HL-60/S4 treated with retinoic acid at 250 ng/mL for 4 days and 3 days (cell line): Measurements from ENCODE around the gene TPP2.

Experiments used
- in situ Hi-C: fragments of 300-500 bp; cut with MboI; formaldehyde crosslinking; loops from 2 replicates; pipeline ENCODE4 v1.7.0; 2022; ENCODE audit warnings: low sequenced_read_pairs

The TPP2 gene

GRCh38 chr13:102718746-102719145 is 122.0 kb downstream of the TPP2 start:
- in situ Hi-C loops: no loop called here

GRCh38 chr13:102721800-102722231 is 125.0 kb downstream of the TPP2 start:
- in situ Hi-C loops: no loop called here

- in situ Hi-C loops: no loop called here
These were observed 128.1 kb downstream of the TPP2 start for GRCh38 chr13:102724923-102725322.

GRCh38 chr13:102726430-102726829 is 129.6 kb downstream of the TPP2 start:
- in situ Hi-C loops: no loop called here
